GM18526 (cell line): ENCODE measurements around the gene COL20A1.

Experiments used
- POLR2A ChIP-seq: IDR thresholded peaks from 3 replicates; pipeline ENCODE4 v1.6.1; 2011; ENCODE audit not compliant: insufficient read length; ENCODE audit errors: extremely low read depth

COL20A1 gene

GRCh38 chr20:63305393-63305792 lies 12.4 kb downstream of the COL20A1 start:
- TF ChIP-seq POLR2A, result no peak

DNA sequence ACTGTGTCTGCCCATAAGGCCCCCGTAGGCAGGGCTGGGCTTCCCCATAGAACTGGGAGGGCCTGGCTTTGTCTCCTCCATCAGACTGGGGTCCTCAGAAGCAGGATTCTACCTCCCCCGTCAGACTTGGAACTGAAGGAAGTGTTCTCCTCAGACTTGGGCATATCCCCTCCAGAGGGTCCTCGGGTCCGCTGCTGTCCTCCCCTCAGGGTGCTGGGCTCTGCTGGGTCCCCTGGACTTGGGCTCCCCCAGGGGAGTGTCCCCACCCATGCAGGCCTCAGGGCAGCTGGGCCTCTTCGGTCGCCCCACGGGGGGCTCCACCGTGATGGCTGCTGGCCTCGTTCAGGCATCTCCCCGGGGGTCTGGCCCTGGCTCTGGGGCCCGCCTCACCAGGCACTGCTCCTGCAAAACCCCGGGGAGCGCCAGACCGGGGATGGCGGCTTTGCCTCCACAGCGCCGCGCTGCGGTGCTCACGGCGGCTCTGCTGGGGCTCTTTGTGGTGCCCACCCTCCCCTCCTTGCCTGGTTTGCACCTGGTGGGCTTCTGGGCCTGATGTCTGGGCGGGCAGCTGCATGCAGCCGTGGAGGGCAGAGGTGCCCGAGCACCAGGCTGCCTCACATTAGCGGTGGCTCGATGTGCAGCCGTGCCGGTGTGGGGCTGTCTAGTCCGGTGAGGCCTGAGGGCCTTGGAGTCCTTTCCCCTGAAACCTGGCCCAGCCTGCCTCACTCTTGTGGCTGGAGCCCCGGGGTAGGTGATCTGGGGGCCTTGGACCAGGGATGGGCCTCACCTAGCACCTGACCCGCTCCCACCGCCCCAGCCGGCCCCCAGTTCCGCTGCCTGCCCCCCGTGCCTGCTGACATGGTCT lies 13.9 kb downstream of the COL20A1 start:
- TF ChIP-seq POLR2A, result no peak

DNA sequence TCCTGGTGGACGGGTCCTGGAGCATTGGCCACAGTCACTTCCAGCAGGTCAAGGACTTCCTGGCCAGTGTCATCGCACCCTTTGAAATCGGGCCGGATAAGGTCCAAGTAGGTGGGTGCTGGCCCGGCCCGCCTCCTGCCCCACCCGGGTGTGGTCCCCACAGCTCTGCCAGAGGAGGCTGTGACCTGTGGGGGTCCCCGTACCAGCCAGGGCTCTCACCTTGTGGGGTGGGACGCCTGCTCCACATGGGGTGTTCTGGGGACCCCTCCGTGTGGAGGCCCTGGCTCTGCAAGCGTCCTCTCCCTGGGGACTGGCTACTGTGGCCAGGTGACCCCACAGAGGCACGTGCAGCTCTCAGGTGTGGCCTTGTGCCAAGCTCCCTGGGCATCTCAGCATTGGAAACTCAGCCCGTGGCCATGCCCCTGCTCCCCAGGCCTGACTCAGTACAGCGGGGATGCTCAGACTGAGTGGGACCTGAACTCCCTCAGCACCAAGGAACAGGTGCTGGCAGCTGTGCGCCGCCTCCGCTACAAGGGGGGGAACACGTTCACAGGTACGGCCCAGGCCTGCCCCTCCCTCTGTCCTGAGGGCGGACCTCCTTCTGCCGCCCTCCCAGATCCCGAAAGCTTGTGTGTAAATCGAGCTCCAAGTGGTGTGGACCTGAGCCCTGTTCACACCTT lies 14.7 kb downstream of the COL20A1 start:
- no peak for TF ChIP-seq POLR2A

DNA sequence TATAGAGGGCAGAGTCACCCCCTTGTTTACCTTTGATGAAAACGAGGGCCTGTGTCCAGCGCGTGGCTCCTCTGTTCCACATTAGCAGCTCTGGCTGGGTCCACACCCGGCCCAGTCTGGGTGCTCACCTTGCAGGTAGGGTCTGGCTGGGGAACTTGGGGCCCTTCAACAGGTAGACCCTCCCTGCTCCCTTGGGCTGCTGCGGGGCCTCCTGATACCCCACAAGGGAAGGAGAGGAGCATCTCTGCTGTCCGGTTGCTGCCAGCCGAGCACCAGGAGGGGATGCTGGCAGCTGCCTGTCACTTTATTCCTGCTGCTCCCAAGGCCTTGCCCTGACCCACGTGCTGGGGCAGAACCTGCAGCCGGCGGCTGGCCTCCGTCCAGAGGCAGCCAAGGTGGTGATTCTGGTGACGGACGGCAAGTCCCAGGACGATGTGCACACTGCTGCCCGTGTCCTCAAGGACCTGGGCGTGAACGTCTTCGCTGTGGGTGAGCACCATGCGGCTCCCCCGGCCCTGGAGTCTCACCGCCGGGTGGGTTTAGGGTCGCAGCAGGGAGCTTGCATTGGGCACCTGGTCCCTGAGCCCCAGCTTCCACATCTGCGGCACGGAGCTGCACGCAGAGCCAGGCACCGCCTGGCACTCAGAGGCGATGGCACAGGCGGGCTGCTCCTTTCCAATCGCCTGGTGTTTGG lies 15.4 kb downstream of the COL20A1 start:
- TF ChIP-seq POLR2A, result no peak

GRCh38 chr20:63309261-63310071 lies 16.5 kb downstream of the COL20A1 start:
- no peak for TF ChIP-seq POLR2A

GRCh38 chr20:63310265-63310991 lies 17.4 kb downstream of the COL20A1 start:
- TF ChIP-seq POLR2A, result no peak

DNA sequence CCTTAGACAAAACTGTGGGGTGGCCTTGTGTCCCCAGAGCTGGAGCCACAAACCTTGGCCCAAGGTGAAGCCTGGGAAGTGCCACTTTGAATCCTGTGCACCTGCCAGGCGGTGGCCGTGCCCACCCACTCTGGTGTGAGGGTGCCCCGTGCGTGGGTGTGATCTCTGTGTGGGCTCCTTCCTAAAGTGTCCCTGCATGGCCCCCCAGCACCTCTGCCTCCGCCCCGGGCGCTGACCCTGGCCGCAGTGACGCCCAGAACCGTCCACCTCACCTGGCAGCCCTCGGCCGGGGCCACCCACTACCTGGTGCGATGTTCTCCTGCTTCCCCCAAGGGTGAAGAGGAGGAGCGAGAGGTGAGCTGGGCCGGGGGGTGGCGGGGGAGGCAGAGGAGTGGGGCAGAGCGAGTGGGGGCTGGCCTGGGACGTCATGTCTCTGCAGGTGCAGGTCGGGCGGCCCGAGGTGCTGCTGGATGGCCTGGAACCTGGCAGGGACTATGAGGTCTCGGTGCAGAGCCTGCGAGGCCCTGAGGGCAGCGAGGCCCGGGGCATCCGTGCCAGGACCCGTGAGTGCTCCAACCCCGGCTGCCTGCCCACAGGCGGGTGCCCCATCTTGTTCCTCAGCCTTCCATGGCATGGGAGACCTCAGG lies 18.3 kb downstream of the COL20A1 start:
- TF ChIP-seq POLR2A, result no peak

- no peak for TF ChIP-seq POLR2A
These were observed 18.9 kb downstream of the COL20A1 start for GRCh38 chr20:63311833-63312243.

DNA sequence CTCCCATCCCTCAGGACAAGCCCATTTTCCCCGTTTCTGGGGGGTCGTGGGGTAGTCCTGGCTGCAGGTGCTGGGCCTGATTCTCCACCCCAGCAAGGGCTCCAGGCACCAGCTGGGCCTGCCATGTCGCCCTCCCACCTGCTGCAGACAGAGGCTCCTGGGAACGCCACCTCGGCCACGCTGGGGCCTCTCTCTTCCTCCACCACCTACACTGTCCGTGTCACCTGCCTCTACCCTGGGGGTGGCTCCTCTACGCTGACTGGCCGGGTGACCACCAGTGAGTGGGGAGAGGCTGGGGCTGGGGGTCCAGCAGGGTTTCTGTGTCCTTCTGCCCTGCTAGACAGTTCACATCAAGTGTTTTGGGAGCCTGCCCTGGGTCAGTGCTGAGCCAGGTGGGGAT lies 19.3 kb downstream of the COL20A1 start:
- TF ChIP-seq POLR2A, result no peak

GRCh38 chr20:63312690-63313348 lies 19.8 kb downstream of the COL20A1 start:
- no peak for TF ChIP-seq POLR2A

- no peak for TF ChIP-seq POLR2A
These were observed 20.5 kb downstream of the COL20A1 start for GRCh38 chr20:63313349-63314014.

- TF ChIP-seq POLR2A, result no peak
These were observed 21.1 kb downstream of the COL20A1 start for GRCh38 chr20:63314015-63314471.
